OCI-LY7 (cell line): ENCODE data around the gene DBET.
"Not testable (repeated sequence)": the region's sequence is repeated elsewhere in the genome, so short reads cannot be mapped to it uniquely, and the experiment has no call there.

Experiments
- EZH2phosphoT487 ChIP-seq: fragments of 200-600 bp; sonication (generic); IDR thresholded peaks from 2 replicates; pipeline ENCODE4 v1.6.1; 2018; ENCODE audit warnings: low read depth, borderline replicate concordance, mild to moderate bottlenecking, mixed run types, antibody characterized with exemption, low read length, moderate library complexity, mixed read lengths
- TF ChIP-seq, protein P1 (sequence below): fragments of 200-600 bp; sonication (generic); conservative IDR thresholded peaks from 2 replicates; pipeline ENCODE4 v1.5.1; 2014; ENCODE audit warnings: mild to moderate bottlenecking, antibody characterized with exemption, low read length, moderate library complexity, mixed read lengths

DNA sequence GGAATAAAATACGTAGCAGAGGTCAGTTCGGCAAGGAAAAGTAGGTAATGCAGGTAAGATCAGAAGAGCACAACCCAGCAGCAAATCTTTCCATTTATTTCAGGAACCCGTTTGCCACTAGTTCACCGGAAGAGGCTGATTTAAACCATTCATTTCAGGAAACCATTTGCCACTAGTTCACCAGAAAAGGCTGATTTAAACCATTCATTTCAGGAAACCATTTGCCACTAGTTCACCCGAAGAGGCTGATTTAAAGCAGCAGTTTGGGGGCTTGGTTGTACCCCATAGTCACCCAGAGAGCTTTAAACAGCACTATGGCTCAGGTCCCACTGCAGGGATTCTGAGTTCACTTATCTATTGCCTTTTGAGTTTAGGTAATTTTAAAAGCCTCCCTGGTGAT is 33.0 kb upstream of the DBET start:
- TF ChIP-seq, protein P1, sequence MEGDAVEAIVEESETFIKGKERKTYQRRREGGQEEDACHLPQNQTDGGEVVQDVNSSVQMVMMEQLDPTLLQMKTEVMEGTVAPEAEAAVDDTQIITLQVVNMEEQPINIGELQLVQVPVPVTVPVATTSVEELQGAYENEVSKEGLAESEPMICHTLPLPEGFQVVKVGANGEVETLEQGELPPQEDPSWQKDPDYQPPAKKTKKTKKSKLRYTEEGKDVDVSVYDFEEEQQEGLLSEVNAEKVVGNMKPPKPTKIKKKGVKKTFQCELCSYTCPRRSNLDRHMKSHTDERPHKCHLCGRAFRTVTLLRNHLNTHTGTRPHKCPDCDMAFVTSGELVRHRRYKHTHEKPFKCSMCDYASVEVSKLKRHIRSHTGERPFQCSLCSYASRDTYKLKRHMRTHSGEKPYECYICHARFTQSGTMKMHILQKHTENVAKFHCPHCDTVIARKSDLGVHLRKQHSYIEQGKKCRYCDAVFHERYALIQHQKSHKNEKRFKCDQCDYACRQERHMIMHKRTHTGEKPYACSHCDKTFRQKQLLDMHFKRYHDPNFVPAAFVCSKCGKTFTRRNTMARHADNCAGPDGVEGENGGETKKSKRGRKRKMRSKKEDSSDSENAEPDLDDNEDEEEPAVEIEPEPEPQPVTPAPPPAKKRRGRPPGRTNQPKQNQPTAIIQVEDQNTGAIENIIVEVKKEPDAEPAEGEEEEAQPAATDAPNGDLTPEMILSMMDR: not testable (repeated sequence)
- TF ChIP-seq EZH2phosphoT487: not testable (repeated sequence)
